NCI-H1048 (cell line): ENCODE data around the gene KCNIP3.

ENCODE experiments used
- DNase-seq: peaks from one replicate; lab custom pipeline; 2025; lab: John Stamatoyannopoulos, UW

KCNIP3 gene

DNA sequence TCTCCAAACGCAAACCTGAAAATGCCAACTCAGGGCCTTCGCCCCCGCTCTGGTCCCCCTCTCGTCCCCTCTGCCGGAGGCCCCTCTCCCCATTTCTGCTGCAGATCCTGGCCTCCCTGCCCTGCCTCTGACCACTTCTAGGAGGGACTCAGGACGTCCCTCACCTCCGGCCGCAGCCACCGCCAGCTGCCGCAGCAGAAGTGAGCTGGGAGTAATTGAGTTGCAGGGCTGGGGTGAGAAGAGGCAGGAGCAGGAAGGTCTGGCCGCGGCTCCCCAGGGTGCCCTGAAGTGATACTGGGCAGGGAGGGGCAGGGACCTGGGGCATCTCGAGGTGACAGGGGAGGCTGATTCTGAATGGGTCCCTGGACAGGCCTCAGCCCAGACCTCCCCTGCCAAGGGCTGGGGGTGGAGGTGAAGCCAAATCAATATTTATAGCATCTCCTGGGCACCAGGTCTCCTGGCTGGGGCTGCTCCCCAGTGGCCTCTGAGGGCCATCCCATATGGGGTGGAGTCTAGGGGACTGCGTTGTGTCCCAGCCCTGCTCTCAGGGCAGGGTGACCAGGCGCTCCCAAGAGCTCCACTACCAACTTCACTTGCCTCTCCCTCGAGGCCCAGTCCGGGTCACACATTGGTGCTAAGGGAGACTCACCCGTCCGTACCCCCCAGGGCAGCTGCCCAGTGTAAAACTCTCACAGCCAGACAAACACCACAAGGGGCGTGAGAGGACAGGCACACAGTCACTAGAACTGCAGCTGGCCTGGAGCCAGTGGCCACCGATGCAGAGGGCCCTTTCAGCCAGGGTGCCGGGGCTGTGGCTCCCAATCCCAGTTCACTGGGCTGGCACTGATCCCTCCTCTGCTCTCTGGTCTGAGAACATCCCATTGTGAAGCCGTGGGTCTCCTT lies 33.0 kb downstream of the KCNIP3 start:
- no peak for DNase-seq

DNA sequence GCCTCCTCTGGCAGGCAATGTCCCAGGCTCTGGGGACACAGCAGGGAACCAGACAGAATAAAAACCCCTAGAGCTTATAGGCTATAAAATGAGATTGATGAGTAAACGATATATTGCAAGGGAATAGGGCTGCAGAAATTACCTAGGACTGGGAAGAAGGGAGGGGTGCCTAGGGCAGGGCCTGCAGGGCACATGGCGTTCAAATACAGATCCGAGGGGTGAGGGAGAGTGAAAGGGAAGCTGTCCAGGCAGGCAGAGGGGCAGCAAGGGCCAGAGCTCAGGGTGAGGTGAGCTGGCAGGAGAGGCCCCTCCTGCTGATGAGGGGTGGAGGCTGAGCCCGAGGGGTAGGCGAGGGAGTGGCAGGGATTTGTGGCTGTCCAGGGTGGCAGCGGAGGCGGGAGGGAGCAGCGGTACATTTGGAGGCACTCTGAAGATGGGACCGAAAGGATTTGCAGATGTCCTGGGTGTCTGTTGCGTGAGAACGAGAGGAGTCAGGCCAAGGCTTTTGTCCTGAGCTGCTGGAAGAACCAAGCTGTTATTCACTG lies 33.7 kb downstream of the KCNIP3 start:
- DNase-seq = no peak

DNA sequence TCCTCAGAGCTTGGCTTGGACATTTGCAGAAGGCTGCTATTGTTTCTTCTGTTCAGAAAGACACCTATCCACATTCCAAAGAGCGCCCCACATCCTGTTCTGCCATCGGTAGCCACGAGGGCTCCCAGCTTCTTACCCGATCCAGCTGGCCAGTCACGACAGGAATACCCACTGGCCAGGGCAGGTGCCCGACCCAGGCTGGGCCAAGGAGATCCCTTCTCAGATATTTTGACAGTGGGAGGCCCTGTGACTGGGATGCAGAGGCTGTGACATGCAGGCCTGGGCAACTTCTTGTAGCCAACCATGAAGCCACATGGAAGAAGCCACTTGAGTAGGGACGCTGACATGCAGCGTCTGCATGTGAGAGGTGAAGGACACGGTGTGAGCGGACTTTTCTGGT lies 34.5 kb downstream of the KCNIP3 start:
- no peak for DNase-seq

DNA sequence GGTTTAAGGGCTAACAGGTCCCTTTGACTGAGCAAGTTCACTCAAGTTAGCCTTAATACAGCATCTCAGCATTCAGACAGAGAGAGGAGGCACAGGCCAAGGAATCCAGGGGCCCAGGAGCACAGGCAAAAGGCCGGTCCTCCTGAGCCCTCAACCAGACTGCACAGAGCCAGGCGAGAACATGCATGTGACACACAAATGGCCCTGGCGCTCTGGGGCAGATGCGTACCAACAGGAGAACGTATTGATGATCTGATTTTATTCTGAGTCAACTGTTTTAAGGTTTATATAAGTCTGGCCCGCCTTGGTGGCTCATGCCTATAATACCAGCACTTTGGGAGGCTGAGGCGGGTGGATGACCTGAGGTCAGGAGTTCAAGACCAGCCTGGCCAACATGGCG lies 34.9 kb downstream of the KCNIP3 start:
- DNase-seq = no peak

DNA sequence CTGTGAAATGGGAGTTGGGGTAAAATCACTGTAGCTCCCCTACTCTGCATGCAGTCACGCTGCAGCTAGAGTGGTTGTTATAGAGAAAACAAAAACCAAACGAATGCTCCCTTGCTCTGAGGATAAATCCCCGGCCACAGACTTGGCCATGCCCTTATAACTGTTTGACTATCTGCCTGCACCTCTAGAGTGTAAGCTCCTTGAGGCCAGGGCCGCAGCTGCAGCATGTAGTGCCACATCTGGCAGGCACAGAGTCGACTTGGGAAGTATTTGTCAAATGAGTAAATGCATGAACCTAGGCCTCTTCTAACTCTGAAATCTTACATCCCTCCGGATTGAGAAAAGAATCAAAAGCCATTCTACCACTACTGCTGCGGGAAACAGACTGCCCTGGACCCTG lies 35.9 kb downstream of the KCNIP3 start:
- DNase-seq = no peak

DNA sequence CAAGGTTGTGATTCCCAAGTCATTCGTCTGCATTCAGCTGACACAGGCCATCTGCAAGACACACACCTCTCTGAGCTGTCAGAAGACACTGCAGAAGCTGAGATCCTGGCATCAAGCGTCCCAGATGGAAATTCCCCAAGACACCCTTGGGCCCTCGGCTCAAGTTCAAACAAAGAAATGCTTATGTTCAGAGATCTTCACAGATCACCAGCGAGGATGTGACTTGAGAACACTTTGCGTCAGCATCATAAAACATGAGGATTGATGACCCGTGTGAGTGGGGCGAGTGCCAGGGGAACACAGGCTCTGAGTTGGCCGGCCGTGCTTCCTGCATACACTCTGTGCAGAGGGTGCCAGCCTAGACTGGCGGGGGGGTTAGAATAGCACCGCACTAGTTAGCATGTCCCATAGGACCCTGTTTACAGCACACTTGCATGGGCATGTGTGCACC lies 36.8 kb downstream of the KCNIP3 start:
- peak; percentile 32 for DNase-seq

DNA sequence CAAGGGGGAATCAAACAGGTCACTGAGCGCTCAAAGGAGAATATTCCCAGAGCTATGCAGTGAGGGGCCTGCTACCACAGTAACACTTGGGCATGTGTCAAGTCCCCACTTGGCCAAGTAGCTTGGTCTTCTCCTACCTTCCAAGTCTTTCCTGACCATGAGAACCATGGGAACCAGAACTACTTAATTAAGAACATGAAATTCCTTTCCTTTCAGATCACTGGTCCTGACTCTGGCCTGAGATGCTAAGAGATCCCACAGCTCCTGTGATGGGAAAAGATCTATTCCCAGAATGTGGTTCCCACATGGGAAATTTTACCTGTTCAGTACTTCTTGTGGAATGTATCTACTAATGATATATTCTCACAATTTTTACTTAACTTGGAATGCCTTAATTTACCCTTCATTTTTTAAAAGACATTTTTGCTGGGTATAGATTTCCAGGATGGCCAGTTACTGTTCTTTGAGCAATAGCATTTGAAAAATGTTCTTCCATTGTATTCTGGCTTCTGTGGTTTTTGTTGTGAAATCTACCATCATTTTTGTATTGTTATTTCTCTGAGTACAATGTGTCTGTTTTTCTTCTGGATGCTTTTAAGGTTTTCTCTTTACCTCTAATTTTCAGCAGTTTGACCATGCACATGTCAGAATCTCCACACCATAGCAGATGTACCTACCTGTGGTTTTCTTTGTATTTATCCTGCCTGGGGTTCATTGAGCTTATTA lies 37.9 kb downstream of the KCNIP3 start:
- DNase-seq = no peak

DNA sequence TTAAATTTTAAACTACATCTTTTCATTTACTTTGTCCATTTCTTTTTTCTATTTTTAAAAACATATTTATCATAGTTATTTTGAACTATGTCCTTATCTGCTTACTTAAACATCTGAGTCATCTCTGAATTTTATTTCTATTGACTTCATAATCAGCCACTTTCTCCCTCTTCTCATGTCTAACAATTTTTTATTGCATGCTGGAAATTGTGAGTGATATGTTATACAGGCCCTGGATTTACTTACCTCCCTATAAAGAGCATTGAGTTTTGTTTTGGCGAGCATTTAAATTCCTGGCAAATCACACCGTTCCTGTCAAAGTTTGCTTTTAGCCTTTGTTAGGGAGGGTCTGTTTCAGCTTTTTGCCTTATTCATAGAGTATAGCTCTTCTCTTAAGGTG lies 39.3 kb downstream of the KCNIP3 start:
- DNase-seq = no peak

DNA sequence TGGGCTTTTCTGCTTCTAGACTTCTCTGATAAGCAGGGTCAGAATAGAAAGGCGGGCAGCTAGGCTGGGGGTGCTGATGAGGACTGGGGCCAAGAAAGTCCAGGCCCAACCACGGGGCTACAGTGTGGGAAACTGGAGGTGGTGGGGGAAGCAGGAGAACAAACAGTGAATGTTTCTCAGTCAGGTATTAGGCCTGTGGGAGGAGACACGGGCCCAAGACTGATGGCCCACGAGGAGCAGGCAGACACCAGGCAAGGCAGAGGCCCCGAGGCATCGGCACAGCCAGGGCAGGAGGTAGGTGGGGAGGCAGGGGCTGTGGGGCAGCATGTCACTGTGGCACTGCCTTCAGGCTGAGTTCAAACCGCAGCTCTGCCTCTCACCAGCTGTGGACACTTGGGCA lies 40.7 kb downstream of the KCNIP3 start:
- DNase-seq = no peak

DNA sequence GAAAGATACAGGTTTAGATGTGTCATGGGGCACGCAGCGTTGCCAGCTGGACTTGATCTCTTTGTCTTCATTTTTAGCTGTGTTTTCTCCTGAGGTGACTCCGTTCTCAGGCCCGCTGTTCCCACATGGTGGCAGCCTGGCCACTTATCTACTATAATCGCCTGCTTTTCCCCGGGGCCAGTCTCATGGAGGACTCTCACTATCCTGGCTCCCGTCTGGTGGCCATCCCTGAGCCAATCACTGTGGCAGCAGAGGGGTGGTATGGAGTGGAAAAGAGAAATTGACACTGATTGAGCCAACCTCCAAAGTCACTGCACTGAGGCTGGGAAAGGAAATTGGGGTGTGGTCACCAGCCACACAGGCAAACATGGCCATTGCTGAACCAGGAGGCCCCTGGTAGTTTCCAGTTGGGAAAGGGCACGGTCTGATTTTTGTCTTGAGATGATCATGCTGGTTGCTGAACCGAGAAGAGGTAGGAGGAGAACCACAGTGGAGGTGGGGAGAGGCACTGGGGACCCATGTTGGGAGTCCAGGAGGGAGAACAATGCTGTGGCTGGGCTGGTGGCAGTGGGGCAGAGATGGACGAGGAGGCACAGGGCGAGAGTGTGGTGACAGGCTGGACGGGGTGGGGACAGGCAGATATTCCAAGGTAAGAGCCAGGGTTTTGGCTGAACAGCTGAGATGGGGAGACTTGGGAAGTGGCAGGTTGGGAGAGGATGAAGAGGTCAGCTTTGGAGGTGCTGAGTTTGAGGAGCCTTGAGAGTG lies 45.6 kb downstream of the KCNIP3 start:
- no peak for DNase-seq

DNA sequence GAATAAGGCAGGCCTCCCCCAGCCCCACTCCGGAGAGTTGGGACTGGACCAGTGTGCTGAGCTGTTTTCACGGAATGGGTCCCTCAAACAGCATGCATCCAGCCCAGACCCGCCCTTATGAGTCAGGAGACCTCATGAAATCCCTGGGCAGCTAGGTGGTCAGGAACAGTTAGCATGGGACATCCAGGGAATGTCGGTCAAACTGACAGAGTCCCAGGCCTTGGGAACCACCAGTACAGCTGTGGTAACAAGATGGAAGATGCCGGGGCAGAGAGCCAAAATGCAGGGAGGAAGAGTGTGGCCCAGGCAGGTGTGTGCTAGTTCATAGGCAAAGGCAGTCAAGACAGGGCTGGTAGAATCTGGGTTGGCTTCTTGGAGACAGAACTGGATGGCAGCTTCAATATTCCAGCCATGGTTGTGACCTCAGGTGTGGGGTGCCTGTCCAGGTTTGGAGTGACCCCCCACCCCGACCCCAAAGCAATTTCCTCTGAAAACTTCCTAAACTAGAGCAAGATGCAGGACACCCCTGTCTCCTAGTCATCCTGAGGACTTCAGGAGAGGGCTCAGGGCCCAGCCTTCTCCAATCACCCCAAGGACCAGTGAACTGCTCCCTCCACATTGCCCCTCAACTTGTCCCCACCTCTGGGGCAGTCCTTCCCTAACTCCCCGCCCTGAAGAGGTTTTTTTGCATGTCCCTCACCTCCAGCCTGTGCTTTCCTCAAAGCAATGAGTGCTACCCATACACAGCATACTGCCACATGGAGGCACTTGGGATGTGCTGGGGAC lies 46.5 kb downstream of the KCNIP3 start:
- DNase-seq = no peak

DNA sequence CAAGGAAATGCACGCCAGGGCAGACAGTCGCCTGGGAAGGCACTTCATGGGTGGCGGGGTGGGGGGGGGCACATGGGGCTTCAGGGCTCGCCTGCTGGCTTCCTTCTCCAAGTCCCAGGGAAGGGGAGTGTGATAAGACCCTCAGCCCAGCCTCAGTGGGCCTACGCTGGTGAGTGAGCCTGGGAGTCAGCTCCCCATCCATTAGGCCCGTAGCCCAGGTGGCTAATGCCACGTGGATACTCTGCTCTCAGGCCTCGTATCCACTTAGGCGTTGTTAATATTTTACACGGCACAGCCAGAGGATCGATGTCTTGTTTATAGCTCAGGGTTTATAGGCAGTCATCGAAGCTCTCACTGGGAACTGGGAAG lies 47.1 kb downstream of the KCNIP3 start:
- no peak for DNase-seq

DNA sequence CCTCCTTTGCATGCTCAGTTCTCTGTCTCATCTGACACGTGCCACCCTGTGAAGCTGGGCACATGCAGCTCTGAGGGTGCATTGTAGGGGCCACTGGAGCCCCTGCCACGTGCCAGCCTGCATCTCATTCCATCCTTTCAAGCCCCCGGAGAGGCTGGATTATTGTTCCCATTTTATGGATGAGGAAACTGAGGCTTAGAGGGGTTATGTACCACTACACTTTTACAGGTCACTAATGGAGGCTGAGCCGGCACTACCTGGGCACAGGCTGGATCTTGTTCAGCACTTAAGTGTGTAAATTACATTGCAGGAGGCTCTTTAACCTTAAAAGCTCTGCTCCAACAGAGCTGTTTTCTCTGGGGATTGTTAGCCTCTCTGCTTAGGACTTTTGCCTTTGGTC lies 47.5 kb downstream of the KCNIP3 start:
- DNase-seq = no peak

DNA sequence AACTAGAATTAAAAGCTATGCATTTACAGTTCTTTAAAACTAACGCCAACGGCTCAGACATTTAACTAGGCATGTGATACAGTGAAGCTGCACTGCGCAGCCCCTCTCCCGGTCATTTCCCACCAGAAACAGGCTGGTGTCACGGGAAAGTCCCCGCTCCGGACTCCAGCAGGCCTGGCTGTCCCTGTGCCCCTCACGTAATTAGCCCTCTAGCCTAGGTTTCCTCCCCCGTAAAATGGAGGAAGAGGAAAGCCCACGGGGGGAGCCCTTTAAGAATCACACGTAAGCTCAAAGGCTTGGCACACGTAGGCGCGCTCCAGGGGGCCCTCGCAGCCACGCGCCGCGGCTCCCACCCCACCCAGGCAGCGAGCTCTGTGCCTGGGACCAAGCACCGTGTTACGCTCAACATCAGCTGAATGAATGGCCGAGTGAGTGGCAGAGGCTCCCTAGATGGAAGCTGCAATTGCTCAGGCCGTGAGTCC lies 48.0 kb downstream of the KCNIP3 start:
- DNase-seq = no peak

DNA sequence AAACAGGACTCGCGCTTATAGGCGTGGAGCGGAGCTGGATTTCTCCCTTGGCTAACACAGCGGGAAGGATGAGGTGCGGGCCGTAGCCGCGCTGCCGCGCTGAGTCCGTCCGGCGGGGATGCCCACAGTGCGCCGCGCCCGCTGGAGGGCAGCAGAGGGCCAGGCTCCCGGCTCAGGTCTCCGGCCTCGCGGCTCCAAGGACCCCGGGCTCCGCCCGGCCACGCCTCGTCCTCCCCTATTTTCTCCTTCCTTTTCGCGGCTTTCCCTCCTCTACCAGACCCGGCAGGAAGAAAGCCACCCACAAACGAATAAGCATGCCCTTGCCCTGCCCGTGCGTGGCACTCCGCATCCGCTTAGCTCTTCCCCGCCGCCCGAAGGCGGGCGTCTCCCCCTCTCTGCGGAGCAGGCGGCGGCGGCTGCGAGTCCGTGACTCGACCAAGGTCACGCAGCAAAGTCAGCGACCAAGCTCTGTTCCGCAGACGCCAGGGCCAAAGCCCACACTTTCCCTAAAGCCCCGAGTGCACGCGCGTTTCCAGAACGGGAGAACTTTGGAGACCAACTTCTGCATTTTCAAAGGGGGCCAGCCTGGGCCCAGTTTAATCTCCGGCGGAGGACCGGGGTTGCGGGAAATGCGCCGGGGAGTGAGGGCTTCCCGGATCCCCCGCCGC lies 48.5 kb downstream of the KCNIP3 start:
- peak; percentile 26 for DNase-seq

DNA sequence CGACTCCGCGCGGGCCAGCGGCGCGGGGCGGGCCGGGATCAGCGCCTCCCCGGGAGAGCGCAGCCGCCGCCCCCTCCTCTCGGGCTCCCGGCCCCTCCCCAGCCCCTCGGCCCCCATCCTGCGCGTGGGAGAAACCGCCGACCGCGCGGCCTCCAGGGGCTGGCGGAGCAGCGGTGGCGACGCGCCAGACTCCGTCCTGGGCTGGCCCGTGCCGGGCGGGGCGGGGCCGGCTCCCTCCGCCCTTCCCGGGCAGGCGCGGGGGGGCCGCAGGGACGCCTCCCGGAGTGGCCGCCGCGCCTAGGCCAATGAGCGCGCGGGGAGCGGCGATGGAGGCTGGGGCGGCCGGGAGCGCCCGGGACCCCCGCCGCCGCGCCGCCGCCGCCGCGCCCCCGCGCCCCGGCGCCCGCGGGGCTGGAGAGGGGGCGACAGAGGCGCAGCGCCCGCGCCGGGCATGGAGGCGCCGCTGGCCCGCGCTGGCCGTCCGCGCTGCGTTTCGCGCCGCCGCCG lies 49.1 kb downstream of the KCNIP3 start:
- DNase-seq = no peak

DNA sequence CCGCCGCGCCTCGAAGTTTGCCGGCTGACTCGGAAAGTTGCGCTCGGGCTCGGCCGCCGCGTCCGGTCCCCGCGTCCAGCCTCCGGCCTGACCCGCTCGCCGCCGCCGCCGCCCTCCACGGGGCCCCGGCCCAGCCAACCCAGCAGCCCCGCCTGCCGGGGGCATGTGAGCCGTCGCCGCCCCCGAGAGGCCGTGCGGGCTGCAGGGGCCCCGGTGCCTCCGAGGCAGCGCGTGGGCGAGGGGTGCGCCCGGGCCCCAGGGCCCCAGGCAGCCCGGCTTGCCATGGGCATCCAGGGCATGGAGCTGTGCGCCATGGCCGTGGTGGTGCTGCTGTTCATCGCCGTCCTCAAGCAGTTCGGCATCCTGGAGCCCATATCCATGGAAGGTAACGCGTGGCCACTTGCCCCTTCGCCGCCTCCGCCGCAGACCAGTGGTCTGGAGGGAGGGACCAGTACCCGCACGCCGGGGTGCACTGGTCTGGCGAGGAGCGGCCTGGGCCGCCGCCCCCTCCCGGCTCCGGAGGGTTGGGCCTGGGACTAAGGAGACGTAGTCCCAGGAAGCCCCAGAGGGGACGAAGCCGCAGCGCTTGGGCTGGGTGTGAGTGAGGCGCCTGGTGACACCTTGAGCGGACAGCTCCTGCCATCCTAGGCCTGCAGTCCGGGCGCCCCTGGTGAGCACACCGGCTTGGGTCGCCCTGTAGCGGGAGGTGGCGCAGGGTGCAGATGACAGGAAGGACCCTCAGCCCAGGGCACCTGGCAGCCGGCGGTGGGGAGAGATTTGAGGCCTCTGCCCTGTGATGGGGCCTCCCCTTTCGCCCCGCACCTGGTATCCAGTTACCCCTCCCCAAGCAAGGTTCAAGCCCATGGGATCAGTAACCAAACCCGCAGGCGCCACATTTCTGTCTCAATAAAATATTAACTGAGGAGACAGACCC lies 49.9 kb downstream of the KCNIP3 start:
- DNase-seq = no peak

DNA sequence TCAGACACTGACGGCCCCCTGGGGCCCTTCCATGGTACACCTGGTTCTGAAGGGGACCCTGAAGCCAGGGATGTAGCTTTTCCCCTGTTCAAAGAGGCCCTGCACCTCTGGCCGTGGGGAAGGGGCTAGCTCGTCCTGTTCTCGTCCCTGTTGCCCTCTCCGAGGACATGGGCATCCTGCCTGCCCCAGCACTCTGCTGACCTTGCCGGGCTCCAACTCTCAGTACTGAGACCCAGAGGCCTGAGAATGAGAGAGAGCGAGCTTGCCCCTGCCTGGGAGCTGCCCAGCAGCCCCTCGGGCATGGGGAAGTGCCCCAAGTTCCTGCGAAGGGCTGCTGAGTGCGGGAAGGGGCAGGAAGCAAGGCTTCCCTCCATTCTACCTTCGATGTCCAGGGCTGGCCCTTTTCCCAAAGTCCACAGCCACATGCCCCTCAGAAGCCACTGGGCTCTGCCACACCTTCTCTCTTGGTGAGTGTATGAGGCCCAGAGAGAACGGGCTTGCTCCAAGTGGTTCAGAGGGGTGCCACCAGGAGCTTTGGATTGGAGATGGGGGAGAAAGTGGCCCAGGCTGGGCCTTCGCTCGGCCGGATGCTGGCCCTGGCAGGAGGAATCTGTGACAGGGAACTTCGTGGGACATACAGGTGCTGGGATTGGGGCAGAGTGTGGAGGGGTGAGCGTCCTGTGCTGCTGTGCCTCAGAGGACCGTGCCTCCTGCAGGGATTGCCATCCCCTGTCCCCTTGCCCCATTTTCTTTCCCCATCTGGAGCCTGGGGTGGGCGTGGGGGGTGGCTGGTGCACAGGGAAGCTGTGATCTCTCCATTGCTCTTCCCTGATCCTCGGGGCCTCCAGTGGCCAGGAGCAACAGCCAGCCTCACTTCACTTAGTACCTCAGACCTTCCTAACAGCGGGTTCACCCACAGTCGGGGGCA lies 50.8 kb downstream of the KCNIP3 start:
- DNase-seq = no peak
